ENCODE results near the gene SSU72.
"Not testable (repeated sequence)": the region's sequence is repeated elsewhere in the genome, so short reads cannot be mapped to it uniquely, and the experiment has no call there.

SSU72 gene

GRCh38 chr1:1596493-1597274 is 22.0 kb upstream of the SSU72 start:
- FAIRE-seq = no peak

GRCh38 chr1:1595341-1595740 is 20.7 kb upstream of the SSU72 start:
- not testable (repeated sequence) for FAIRE-seq; DNase-seq (ENCODE audit: low spot score)

More at GRCh38 chr1:1596493-1597274, 22.0 kb upstream of the SSU72 start:
- DNase-seq (ENCODE audit: low spot score) = no peak

- FAIRE-seq (no peak), DNase-seq (ENCODE audit: low spot score) (no peak)
Observed at GRCh38 chr1:1594602-1595260, 20.1 kb upstream of the SSU72 start.

- FAIRE-seq (no peak), DNase-seq (ENCODE audit: low spot score) (no peak)
Observed at GRCh38 chr1:1593834-1594601, 19.4 kb upstream of the SSU72 start.

- FAIRE-seq (no peak), DNase-seq (ENCODE audit: low spot score) (no peak)
Observed at GRCh38 chr1:1591452-1591851, 16.8 kb upstream of the SSU72 start.

GRCh38 chr1:1583347-1584010 is 8.8 kb upstream of the SSU72 start:
- no peak for FAIRE-seq
- no peak for DNase-seq (ENCODE audit: low spot score)

- FAIRE-seq = no peak
- DNase-seq (ENCODE audit: low spot score) = no peak
Observed at GRCh38 chr1:1582585-1583346, 8.1 kb upstream of the SSU72 start.

- DNase-seq (ENCODE audit: low spot score) = no peak
- FAIRE-seq = no peak
Observed at GRCh38 chr1:1578371-1578940, 3.8 kb upstream of the SSU72 start.

GRCh38 chr1:1577367-1578011 is 2.8 kb upstream of the SSU72 start:
- DNase-seq (ENCODE audit: low spot score) (no peak), FAIRE-seq (no peak)

- FAIRE-seq (no peak), DNase-seq (ENCODE audit: low spot score) (peak; percentile 81)
Observed at GRCh38 chr1:1573843-1574720, 581 bp downstream of the SSU72 start.

- FAIRE-seq = no peak
- DNase-seq (ENCODE audit: low spot score) = no peak
Observed at GRCh38 chr1:1569341-1569740, 5.3 kb downstream of the SSU72 start.

GRCh38 chr1:1567891-1568291 is 6.8 kb downstream of the SSU72 start:
- no peak for FAIRE-seq

GRCh38 chr1:1567152-1567875 is 7.3 kb downstream of the SSU72 start:
- FAIRE-seq (no peak), DNase-seq (ENCODE audit: low spot score) (no peak)

More at GRCh38 chr1:1567891-1568291, 6.8 kb downstream of the SSU72 start:
- no peak for DNase-seq (ENCODE audit: low spot score)

- FAIRE-seq (no peak), DNase-seq (ENCODE audit: low spot score) (no peak)
Observed at GRCh38 chr1:1565340-1565739, 9.3 kb downstream of the SSU72 start.

- DNase-seq (ENCODE audit: low spot score) = no peak
- no peak for FAIRE-seq
Observed at GRCh38 chr1:1564268-1564667, 10.4 kb downstream of the SSU72 start.

GRCh38 chr1:1563688-1564087 is 11.0 kb downstream of the SSU72 start:
- no peak for FAIRE-seq
- no peak for DNase-seq (ENCODE audit: low spot score)

GRCh38 chr1:1562556-1563195 is 12.0 kb downstream of the SSU72 start:
- FAIRE-seq = no peak

More at GRCh38 chr1:1562556-1563195, 12.0 kb downstream of the SSU72 start:
- no peak for DNase-seq (ENCODE audit: low spot score)
